Measurements from ENCODE around the gene PVALB. TPM values are rescaled to one million over a fixed set of nuclear protein-coding genes. Genes with fewer than 3 reads are reported as not detected.

Gene PVALB
- total RNA-seq, 4 donors from 2014 or later, result not detected

DNA sequence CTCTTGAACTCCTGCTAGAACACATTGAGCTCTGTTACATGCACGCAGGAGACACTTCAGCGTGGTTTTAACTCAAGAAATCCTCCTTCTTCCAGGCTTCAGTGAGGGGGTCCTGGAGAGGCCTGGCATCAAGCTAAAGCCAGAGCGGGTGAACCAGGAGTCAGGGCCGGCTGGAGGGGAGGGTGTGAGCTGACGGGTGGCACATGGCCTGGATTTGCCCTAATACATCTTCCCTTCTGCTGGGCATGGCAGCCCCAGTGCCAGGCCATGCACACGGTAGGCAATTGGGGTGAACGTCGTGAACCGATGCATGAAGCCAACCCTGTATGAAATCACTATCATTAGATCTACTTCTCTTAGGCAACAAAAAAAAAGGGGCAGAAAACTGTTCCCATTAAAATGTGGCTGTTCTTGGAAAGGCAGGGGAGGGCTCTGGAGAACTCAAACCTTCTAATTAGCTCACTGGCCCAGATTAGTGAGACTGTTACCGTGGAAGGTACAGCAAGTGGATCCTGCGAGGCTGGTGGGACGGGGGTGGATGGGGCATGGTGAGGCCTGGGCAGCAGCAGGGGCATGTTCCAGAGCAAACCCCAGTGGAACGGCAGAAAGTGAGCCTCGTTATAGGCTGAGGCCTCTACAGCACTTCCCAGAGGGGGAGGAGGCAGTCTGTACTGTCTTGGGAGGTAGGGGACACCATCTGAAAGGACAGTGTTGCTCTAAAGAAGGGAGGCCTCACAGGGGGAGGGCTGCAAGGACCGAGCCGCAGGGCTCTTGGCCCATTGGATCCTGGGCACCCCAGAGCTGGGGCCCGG, 51.5 kb downstream of the PVALB start:
- DNase-seq (ENCODE audit: low spot score), result no peak
- TF ChIP-seq, protein P1, sequence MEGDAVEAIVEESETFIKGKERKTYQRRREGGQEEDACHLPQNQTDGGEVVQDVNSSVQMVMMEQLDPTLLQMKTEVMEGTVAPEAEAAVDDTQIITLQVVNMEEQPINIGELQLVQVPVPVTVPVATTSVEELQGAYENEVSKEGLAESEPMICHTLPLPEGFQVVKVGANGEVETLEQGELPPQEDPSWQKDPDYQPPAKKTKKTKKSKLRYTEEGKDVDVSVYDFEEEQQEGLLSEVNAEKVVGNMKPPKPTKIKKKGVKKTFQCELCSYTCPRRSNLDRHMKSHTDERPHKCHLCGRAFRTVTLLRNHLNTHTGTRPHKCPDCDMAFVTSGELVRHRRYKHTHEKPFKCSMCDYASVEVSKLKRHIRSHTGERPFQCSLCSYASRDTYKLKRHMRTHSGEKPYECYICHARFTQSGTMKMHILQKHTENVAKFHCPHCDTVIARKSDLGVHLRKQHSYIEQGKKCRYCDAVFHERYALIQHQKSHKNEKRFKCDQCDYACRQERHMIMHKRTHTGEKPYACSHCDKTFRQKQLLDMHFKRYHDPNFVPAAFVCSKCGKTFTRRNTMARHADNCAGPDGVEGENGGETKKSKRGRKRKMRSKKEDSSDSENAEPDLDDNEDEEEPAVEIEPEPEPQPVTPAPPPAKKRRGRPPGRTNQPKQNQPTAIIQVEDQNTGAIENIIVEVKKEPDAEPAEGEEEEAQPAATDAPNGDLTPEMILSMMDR (IDR thresholded peaks at IDR 0.05), result no peak
- ATAC-seq (ENCODE audit: low FRiP score), result no peak

DNA sequence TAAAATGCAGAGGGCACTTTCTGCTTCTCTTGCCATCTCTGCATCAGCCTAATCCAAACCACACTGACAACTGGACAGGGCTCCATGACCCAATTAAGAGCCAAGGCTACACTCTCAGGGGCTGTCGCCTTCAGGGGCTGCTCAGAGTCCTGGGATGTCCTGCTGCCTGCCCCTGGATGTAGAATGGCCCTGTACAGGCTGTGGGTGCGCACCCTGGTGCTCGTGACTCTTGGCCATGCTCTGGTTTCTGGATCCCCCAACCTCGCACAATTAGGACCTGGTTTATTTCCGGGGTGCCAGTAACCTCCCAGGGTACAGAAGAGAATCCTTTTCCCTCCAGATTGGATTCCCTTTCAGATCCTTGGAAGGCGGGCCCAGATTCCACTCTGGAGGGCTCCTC, 52.2 kb downstream of the PVALB start:
- DNase-seq (ENCODE audit: low spot score) (no peak), ATAC-seq (ENCODE audit: low FRiP score) (no peak)
- TF ChIP-seq, protein P1 (IDR thresholded peaks at IDR 0.05), result no peak

- TF ChIP-seq, protein P1 (IDR thresholded peaks at IDR 0.05), result no peak
- DNase-seq (ENCODE audit: low spot score) (no peak), ATAC-seq (ENCODE audit: low FRiP score) (no peak)
These were observed 52.8 kb downstream of the PVALB start for GRCh38 chr22:36764060-36764459.

DNA sequence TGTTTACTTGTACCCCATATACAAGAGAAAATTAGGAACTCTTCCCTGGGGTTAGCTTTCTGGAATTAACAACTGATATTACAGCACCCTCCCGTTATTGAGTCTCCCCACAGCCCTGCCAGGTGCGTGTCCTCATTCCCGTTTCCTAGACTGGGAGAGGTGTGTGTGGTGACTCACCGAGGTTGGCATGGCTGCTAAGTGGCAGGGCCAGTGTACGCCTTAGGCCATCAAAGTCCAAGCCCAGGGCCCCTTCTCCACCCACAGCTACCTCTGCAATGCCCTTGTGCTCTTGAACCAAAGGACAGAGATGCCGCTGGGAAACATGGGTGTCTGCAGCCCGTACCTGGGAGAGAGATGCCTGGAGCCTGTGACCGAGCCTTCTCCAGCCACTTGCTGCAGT, 53.3 kb downstream of the PVALB start:
- TF ChIP-seq, protein P1 (IDR thresholded peaks at IDR 0.05), result no peak
- DNase-seq (ENCODE audit: low spot score), result no peak
- no peak for ATAC-seq (ENCODE audit: low FRiP score)

GRCh38 chr22:36762687-36763260, 54.1 kb downstream of the PVALB start:
- no peak for ATAC-seq (ENCODE audit: low FRiP score)
- DNase-seq (ENCODE audit: low spot score), result no peak
- TF ChIP-seq, protein P1 (IDR thresholded peaks at IDR 0.05), result no peak

DNA sequence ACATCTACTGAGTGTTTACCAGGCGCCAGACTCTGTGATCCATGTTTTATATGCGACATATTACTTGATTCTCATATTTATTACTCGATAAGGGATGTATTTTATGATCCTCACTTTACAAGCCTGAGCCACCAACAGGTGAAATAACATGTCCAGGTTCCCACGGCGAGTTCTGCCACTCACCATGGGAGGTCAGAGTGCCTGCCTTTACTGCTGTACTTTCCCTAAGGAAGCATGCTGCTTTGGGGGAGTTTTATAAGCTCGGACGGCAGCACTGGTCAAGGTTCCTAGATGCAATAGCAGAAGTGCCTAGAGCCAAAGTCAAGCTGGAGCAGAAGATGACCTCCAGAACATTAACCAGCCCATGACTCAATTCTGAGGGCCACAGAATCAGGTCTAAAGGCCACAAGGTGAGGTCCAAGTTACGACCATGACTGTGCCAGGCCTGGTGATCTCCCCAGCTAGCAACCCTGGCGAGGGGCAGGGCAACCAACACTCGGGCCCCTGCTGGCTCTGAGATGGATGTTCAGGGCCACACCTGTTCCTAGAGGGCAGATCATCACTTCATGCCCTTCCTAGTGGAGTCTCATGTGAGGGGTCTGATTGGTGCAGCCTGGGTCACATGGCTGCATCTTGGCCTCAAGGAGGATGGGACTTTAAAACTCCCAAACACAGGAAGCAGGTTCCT, 55.1 kb downstream of the PVALB start:
- TF ChIP-seq, protein P1 (IDR thresholded peaks at IDR 0.05), result no peak
- DNase-seq (ENCODE audit: low spot score) (no peak), ATAC-seq (ENCODE audit: low FRiP score) (no peak)
